NCI-H2227 treated with DMSO at 0.1 percent for 48 hours (cell line): Measurements from ENCODE around the gene CDS2.
A peak's percentile ranks its signal among the peaks of the same experiment; 100 is the strongest.

Source experiments
- DNase-seq: peaks from one replicate; lab custom pipeline; 2025; lab: John Stamatoyannopoulos, UW

The CDS2 gene

DNA sequence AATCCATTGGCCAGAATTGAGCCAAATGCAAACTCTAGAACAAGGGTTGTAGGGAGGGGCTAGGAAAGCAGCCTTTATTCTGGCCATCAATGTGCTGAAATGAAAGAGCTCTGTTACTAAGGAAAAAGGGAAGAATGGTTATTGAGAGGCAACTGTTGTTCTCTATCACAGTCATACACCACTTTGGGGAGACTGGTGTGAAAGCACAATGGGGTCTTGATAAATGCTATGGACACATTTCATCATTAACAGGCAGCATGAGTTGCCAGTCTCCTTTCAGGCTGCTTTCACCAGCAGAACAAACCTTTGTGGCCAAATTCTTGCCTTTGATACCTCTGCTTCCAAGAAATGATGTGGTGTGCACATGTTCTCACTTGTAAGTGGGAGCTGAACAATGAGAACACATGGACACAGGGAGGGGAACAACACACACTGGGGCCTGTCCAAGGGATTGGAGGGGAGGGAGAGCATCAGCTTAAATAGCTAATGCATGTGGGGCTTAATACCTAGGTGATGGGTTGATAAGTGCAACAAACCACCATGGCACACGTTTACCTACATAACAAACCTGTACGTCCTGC is 86.2 kb downstream of the CDS2 start:
- no peak for DNase-seq

DNA sequence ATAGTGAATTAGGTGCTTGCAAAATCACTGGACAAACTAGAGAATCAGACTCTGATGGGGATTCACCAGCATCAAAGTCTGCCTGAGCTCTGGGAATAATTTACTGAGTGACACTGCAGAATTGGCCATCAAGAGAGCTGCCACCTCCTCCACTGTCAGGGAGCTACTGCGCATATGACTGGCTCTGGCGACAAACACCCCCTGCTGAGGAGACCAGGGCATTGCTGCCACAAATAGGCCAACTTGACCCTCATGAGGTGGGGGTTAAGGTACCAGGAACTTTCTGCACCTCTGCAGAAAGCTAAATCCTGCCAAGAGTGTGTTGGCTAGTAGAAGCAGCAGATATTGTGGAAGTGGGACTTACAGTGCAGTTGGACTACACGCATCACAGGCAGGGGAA is 88.0 kb downstream of the CDS2 start:
- DNase-seq, result no peak

DNA sequence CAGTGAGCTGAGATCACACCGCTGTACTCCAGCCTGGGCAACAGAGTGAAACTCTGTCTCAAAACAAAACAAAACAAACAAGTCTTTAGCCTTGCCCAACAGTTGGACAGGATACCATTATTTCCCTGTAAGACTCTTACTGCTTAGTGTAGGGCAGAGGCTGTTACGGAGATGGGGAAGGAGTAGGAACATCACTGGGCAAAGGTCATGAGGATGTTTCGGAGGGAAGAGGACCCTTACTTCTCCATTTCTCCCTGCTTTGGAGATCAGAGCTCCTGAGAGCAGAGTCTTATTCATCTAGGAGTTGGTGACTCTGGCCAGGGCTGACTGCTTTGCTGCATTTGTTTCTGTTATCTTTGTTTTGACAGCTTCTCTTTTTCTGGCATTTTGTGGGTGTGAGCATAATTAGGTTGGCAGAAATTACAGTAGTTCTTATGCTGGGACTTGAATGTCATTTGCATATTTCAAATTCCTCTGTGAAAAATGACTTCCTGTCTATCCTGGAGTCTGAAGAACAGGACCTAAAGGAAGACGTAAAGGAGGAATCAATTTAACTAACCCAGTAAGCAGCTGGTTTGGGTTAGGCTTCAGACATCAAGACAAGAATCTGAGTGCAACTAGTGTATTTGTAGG is 89.0 kb downstream of the CDS2 start:
- no peak for DNase-seq

DNA sequence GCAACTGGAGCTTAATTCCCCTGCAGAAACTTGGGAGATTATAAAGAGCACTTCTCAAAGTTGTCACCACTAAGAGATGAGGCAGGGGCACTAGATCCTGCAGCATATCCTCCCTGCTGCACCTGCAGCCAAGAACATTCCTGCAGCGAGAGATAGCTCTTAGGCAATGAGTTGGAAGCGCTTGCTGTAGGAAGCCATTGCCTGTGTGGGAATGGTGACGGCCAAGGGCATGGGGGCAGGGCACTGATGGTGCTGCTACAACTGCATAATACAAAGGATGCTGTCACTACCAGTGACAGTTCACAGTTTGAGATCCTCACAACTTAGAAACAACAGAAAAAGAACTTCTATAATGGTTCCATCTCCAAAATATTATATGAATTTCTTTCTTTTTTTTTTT is 89.9 kb downstream of the CDS2 start:
- no peak for DNase-seq

DNA sequence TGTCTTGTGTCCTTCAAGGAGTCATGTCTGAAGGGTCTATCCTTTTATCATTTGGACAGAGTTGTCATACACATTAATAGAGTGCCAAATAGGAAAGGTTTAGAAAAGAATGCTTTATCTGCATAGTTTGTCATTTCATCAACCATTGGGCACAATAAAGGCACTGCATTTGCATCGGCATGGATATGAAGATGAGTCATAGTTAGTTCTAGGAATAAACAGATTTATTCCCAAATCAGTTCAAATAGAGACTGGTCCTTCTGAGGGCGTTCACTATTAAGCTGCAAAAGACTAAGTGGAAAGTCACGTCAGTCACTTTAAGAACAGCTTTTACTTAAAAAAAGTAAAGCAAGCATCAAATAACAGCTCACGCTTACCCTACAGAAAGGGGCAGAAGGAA is 90.8 kb downstream of the CDS2 start:
- DNase-seq, result no peak

DNA sequence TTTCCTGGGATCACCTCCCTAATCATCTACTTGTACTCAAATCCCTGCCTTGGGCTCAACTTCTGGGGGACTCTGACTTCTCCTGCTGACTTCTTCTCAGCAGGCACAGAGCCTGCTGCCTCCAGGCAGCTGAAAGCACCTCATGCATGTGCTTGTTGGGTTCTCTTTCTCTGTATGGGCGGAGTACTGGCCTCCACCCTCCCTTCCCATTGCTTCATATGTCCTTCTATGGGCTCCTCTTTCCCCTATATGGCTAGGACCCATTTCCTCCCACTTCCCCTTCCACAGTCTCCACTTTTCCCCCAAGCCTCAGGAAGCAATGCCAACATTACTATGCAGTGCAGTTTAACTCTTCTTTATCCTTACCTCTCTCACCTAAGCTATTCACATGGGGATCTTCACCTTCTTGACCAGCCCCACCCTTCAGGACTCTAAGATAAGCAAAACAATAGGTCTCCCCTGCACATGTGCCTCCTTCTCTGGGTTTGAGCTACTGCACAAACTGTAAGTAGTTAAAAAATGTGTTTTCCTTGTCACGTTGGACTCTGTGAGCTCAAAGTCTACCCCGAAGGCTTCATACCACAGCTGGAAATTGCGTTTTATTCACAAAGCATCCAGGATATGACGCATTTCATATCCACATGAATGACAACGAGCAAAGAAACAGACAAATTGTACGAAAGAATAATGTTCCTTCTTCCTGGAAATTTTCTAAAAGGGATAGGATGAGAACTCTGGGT is 93.7 kb downstream of the CDS2 start:
- DNase-seq, result no peak

DNA sequence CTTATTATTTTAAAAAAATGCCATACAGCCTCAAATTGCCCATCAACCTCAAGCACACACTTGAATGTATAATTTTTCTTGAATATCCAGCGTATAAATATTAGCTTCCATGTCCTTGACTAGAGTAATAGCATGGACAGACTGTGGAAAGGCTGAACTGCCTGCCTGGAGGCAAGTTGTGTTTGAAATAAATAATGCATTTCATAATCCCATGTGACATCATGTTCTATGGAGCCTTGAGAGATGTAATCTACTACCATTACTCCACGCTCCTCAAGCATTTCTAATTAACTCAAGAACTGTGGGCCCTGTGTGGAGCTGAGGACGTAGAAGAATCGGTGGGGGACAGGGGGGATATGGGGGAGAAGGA is 94.2 kb downstream of the CDS2 start:
- DNase-seq, result no peak

DNA sequence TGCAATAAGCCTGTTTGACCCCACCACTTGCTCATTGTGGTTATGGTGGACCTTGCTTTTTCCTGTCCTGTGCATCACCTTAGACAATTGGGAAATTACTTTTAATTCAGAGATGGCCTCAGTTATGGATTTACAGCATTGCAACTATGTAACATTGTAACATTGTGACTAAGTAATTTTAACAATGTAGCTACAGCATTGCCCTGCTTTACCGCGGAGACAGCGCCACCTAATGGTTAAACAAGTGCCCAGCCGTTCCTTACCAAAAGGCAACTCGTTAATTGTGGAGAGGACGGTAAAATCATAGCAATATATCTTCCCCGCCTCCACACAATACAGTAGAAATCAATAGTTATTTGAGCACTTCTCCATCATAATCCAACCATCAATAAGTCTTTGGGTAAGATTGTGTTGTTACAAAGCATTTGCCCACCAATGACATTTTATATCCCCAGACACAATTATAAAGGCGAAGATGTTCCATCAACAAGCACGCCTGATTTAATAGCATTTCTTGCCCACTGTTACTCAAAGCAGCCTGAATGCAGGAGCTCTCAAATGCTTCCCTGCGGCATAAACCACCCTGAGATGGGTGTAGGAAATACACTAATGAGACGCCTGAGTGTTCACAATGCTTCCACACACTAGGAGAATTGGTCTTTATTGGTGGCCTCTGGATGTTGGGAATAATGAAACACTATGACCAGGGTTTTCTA is 96.3 kb downstream of the CDS2 start:
- peak; percentile 13 for DNase-seq

DNA sequence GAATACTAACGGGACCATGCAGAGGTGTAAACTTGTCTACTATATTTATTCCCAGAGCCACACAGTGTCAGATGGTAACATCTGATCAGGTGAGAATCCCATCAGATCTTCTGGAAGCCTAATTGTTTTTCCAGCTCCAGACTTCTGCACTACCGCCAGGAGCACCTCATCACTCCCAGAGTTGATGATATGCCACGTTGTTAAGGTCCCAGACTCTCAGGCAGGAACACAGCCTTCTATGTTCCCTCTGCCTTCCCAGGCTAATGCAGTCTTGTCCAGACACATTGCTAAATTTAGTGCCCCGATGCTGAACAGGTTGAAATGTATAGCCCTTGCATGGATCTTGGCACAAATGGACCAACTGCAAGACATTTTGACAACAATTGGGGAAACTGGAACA is 103.7 kb downstream of the CDS2 start:
- no peak for DNase-seq

DNA sequence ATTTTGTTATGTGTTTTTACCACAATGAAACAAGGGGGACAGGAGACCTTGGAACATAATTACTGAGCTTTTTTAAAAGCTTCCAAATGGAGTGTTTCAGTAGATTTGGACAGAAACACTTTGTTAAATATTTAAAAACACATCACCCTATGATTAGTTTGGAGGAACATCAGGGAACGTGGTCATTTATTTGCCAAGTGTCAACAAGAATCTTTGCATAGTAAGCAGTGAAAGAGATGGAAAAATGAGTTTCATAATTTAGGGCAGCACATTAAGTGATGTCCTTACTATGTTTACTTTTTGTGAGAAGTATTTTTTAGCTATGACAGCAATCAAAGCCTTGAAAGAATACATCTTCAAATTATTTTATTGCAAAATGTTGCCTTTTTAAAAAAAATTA is 107.3 kb downstream of the CDS2 start:
- no peak for DNase-seq

DNA sequence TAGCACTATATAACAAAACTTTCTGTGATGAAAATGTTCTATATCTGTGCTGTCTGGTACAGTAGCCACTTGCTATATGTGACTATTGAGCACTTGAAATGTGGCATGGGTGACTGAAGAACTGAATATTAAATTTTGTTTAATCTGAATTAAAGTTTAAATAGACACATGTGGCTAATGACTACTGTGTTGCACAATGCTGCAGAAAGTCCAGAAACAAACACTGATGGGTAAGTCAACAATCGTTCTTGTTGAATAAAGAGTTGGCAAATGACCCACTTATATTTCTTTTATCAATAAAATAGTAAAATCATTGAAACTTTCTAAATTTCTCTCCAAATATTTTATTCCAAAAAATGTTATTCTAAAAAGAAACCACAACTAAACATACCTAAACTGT is 108.2 kb downstream of the CDS2 start:
- no peak for DNase-seq
